PC-3 (cell line): ENCODE measurements around the gene PRSS12. TPM values are rescaled to one million over a fixed set of nuclear protein-coding genes. Genes with fewer than 3 reads are reported as not detected.

Source experiments
- ATAC-seq: fragments of 200-7000 bp; cut with Tn5 transposase; 2 replicates; pipeline ENCODE4 v1.9.1; 2020; ENCODE audit warnings: mild to moderate bottlenecking, moderate library complexity
- BruUV-seq: library from RNA; stranded (reverse); fragments of 400-500 nt; replicated peaks from 2 replicates; lab custom pipeline; 2021; lab: Mats Ljungman, UMichigan
- CTCF ChIA-PET: fragments of 300-600 bp; sonication (Branson Sonifier 250); formaldehyde crosslinking; loops from one replicate; lab custom pipeline; 2022; ENCODE audit warnings: antibody characterized with exemption; lab: Charles Lee
- POLR2A ChIA-PET: fragments of 300-600 bp; sonication (Branson Sonifier 250); formaldehyde crosslinking; loops from one replicate; lab custom pipeline; 2022; ENCODE audit warnings: antibody characterized with exemption; ENCODE audit not compliant: unreplicated experiment; lab: Charles Lee
- DNase-seq: peaks from one replicate; pipeline ENCODE4 v3.0.0-alpha.2; 2015
- H2AFZ ChIP-seq: fragments of 300-600 bp; sonication (generic); 2 replicates; pipeline ENCODE4 v1.6.0; 2016; ENCODE audit warnings: antibody characterized with exemption, low read length
- H3F3A ChIP-seq: fragments of 300-600 bp; sonication (generic); one replicate; pipeline ENCODE4 v1.6.0; 2017; ENCODE audit warnings: antibody characterized with exemption, low read length, control low read depth, mild to moderate bottlenecking; ENCODE audit not compliant: unreplicated experiment
- H3K27ac ChIP-seq: fragments of 300-600 bp; sonication (generic); 2 replicates; pipeline ENCODE4 v1.5.1; 2016; ENCODE audit warnings: mild to moderate bottlenecking, low read length
- H3K27me3 ChIP-seq: fragments of 300-600 bp; sonication (generic); 2 replicates; pipeline ENCODE4 v1.6.1; 2016; ENCODE audit warnings: low read length, mixed read lengths
- H3K36me3 ChIP-seq: fragments of 300-600 bp; sonication (generic); 2 replicates; pipeline ENCODE4 v1.6.1; 2016; ENCODE audit warnings: low read depth, mixed run types, low read length, mixed read lengths
- H3K4me1 ChIP-seq: fragments of 300-600 bp; sonication (generic); 2 replicates; pipeline ENCODE4 v1.5.1; 2016; ENCODE audit warnings: low read length; ENCODE audit not compliant: insufficient read depth
- H3K4me2 ChIP-seq: fragments of 300-600 bp; sonication (generic); 2 replicates; pipeline ENCODE4 v1.6.0; 2016; ENCODE audit warnings: low read length
- H3K4me3 ChIP-seq: fragments of 300-600 bp; sonication (generic); 2 replicates; pipeline ENCODE4 v1.5.1; 2016; ENCODE audit warnings: mild to moderate bottlenecking, low read length, mixed read lengths
- H3K79me2 ChIP-seq: fragments of 300-600 bp; sonication (generic); 2 replicates; pipeline ENCODE4 v1.6.1; 2017; ENCODE audit warnings: low read length, mixed read lengths
- H3K9ac ChIP-seq: fragments of 300-600 bp; sonication (generic); 2 replicates; pipeline ENCODE4 v1.6.0; 2016; ENCODE audit warnings: mild to moderate bottlenecking, low read length
- H3K9me2 ChIP-seq: fragments of 300-600 bp; sonication (generic); replicated peaks from 2 replicates; pipeline ENCODE4 v1.6.1; 2016; ENCODE audit warnings: mixed run types, low read length, mixed read lengths
- H3K9me3 ChIP-seq: fragments of 300-600 bp; sonication (generic); 2 replicates; pipeline ENCODE4 v1.6.1; 2016; ENCODE audit warnings: low read length, mixed read lengths
- H4K20me1 ChIP-seq: fragments of 300-600 bp; sonication (generic); 2 replicates; pipeline ENCODE4 v1.6.1; 2016; ENCODE audit warnings: low read length, mixed read lengths
- CTCF ChIP-seq: fragments of 300-600 bp; sonication (generic); conservative IDR thresholded peaks from 2 replicates; pipeline ENCODE4 v1.5.1; 2017; ENCODE audit warnings: antibody characterized with exemption, low read depth, mild to moderate bottlenecking, low read length
- EZH2 ChIP-seq: fragments of 300-600 bp; sonication (generic); IDR thresholded peaks from one replicate; pipeline ENCODE4 v1.6.1; 2017; ENCODE audit warnings: antibody characterized with exemption, mild to moderate bottlenecking, low read length; ENCODE audit not compliant: unreplicated experiment
- EZH2phosphoT487 ChIP-seq: fragments of 300-600 bp; sonication (generic); IDR thresholded peaks from 2 replicates; pipeline ENCODE4 v1.6.1; 2018; ENCODE audit warnings: mild to moderate bottlenecking, antibody characterized with exemption, low read length, borderline replicate concordance
- intact Hi-C: fragments of 100-400 bp; cut with micrococcal nuclease; formaldehyde crosslinking; loops from 2 replicates; pipeline ENCODE4 v1.9.0; 2023
- total RNA-seq: library from RNA; depleted of rRNA; stranded (reverse); fragments of >200 nt; gene quantifications from 2 replicates; pipeline ENCODE4 v1.2.3, GENCODE V29; 2014

The PRSS12 gene
- total RNA-seq, 1 experiment from 2014 or later = 1.5 TPM

- no peaks in the 10 kb centered on the region for H3K9me3 ChIP-seq
- no peak overlapping the region for H3K27ac ChIP-seq
- H3K36me3 ChIP-seq = no peaks in the 10 kb centered on the region
- no peaks in the 10 kb centered on the region for H3K9me2 ChIP-seq
- H3K4me1 ChIP-seq = no peaks in the 10 kb centered on the region
- H3K4me2 ChIP-seq = no peak overlapping the region
- H3K79me2 ChIP-seq = no peaks in the 10 kb centered on the region
- H3K4me3 ChIP-seq = no peak overlapping the region
- CTCF ChIA-PET = no interaction called here
- POLR2A ChIA-PET = no interaction called here
- H3K27me3 ChIP-seq = no peaks in the 10 kb centered on the region
- ATAC-seq = no peak
- no peak overlapping the region for H3K9ac ChIP-seq
- H3F3A ChIP-seq = no peaks in the 10 kb centered on the region
- TF ChIP-seq CTCF (no peak), EZH2 (no peak), EZH2phosphoT487 (no peak)
- H4K20me1 ChIP-seq = no peaks in the 10 kb centered on the region
- intact Hi-C loops = no loop called here
- no TSS peak for BruUV-seq
- DNase-seq = no peak
- H2AFZ ChIP-seq = no peak overlapping the region
These were observed 3.9 kb upstream of the PRSS12 start for GRCh38 chr4:118356731-118357130.

- POLR2A ChIA-PET = no interaction called here
- H3K27ac ChIP-seq = no peak overlapping the region
- no peaks in the 10 kb centered on the region for H3K79me2 ChIP-seq
- CTCF ChIA-PET = no interaction called here
- H4K20me1 ChIP-seq = no peaks in the 10 kb centered on the region
- no peaks in the 10 kb centered on the region for H3K27me3 ChIP-seq
- no peak for DNase-seq
- intact Hi-C loops = no loop called here
- no peak overlapping the region for H3K4me3 ChIP-seq
- H3F3A ChIP-seq = no peaks in the 10 kb centered on the region
- H3K9ac ChIP-seq = no peak overlapping the region
- H3K4me2 ChIP-seq = no peak overlapping the region
- no peaks in the 10 kb centered on the region for H3K9me2 ChIP-seq
- H2AFZ ChIP-seq = no peak overlapping the region
- no TSS peak for BruUV-seq
- TF ChIP-seq CTCF (no peak), EZH2 (no peak), EZH2phosphoT487 (no peak)
- H3K9me3 ChIP-seq = no peaks in the 10 kb centered on the region
- no peaks in the 10 kb centered on the region for H3K4me1 ChIP-seq
- ATAC-seq = no peak
- H3K36me3 ChIP-seq = no peaks in the 10 kb centered on the region
These were observed 3.3 kb upstream of the PRSS12 start for GRCh38 chr4:118356111-118356510.

GRCh38 chr4:118354913-118355312, 2.1 kb upstream of the PRSS12 start:
- ChIA-PET POLR2A (no interaction called here), CTCF (no interaction called here)
- Histone ChIP-seq H3K27ac (no peak overlapping the region), H3K4me3 (no peak overlapping the region), H3K9ac (no peak overlapping the region), H3K9me3 (no peaks in the 10 kb centered on the region), H3K36me3 (no peaks in the 10 kb centered on the region), H3K4me1 (no peaks in the 10 kb centered on the region), H3K4me2 (no peak overlapping the region), H3K79me2 (no peaks in the 10 kb centered on the region), H3K9me2 (no peaks in the 10 kb centered on the region), H3F3A (no peaks in the 10 kb centered on the region), H2AFZ (no peak overlapping the region), H3K27me3 (no peaks in the 10 kb centered on the region), H4K20me1 (no peaks in the 10 kb centered on the region)
- ATAC-seq (no peak), DNase-seq (no peak)
- BruUV-seq = no TSS peak
- intact Hi-C loops = no loop called here
- TF ChIP-seq CTCF = no peak
- no peak for TF ChIP-seq EZH2phosphoT487
- no peak for TF ChIP-seq EZH2
